SKM-1 treated with dmso at 0.1 percent for 144 hours (cell line): Measurements from ENCODE around the gene PALLD.
"Not testable (repeated sequence)": the region's sequence is repeated elsewhere in the genome, so short reads cannot be mapped to it uniquely, and the experiment has no call there.

Experiments used
- DNase-seq: peaks from one replicate; lab custom pipeline; 2025; ENCODE audit not compliant: unreplicated experiment; lab: John Stamatoyannopoulos, UW

The PALLD gene

DNA sequence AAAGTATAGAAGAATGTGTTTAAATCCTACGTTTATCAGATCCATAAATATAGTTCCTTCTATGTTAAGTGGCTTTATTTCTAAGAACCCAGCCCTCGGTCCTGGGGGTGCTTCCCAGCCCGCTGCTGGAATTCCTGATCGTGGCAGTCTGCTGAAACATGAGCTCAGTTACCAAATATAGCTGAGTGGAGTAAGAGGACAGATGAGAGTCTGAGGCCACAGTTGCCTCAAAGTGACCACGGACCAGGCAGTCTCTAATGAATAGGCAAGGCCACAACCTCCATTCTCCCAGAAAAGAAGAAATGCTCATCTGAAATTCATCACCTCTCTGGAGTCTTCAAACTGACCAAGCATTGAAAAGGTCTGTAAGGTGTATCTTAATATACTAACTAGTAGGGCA lies at the start of gene PALLD:
PALLD (plus strand) TSS at position 219 of the 400 bp plus-strand sequence.
- DNase-seq, result peak; percentile 35

DNA sequence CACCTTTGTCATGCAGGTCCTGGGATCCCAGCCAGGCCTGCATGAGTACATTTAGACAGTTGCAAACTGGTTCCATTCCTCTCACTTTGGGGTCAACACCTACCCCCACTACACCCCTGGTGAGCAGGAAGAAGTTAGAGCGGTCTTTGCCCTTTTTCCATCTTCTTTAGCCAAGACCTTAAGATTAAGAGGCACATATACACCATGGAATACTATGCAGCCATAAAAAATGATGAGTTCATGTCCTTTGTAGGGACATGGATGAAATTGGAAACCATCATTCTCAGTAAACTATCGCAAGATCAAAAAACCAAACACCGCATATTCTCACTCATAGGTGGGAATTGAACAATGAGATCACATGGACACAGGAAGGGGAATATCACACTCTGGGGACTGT lies 47.8 kb upstream of the PALLD start:
- DNase-seq, result not testable (repeated sequence)

GRCh38 chr4:168449719-168450452 lies 47.0 kb upstream of the PALLD start:
- no peak for DNase-seq

DNA sequence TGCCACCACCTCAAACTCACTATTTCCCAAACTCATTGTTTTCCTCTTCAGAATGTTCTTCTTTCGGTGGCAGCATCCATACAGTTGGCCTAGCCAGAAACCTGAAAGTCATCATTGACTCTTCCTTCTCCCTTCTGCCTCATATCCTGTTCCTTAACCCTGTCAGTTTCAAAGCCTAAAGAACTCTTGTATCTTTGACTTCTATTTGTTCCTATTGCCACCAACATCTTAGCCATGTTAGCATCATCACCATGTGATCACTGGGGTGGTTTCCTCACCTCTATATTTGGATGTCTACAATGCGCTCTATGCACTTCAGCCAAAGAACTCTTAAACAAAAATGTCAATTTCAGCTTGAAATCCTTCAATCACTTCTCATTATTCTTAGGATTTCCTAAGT lies 45.5 kb upstream of the PALLD start:
- no peak for DNase-seq

DNA sequence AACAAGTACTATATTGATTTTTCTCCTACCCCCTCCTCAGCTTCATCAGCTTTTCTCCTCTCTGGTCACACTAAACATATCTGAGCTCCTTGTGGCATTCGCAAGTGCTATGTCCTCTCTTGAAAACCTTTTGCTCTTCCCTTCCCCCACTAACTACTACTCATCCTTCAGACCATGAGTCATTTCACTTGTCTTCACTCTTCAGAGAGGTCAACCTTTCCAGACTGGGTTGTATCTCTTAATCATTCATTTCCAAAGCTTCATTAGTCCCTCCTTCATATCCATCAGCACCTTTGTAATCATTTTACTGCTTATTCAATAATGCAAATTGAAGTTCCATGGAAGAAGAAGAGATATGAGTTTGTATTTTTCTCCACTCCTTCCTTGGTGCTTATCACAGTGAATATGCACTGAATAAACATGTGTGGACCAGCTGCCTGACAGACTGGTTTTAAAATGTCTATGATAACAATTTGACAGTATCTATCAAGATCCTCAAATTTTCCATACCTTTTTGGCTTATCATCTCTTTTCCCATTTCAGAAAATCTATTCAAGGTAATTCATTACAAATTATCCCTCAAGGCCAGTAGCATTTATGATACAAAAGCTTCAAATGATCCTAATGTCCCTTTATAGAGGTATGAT lies 45.0 kb upstream of the PALLD start:
- DNase-seq, result no peak

DNA sequence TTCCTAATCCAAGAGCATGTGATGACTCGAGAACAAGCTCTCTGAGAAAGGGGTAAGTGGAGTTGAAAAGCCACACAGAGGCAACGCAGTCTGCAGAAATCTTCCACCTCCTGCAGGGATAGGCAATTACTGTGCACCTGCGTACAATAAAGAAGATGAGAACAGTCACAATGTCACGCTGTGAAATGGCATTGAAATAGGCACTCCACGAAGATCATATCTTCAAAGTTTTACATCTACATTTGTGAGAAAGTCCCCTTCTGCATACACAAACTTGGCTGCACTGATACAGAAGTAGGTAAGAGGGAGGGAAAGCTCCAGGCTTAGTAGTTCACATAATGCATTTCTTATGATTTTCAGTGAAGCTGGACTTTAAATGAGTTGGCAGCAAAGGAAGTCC lies 43.7 kb upstream of the PALLD start:
- no peak for DNase-seq

DNA sequence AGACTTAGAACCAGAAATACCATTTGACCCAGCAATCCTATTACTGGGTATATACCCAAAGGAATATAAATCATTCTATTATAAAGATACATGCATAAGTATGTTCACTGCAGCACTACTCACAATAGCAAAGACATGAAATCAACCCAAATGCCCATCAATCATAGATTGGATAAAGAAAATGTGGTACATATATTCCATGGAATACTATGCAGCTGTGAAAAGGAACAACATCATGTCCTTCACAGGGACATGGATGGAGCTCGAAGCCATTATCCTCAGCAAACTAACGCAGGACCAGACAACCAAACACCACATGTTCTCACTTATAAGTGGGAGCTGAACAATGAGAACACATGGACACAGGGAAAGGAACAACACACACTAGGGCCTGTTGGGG lies 38.6 kb upstream of the PALLD start:
- not testable (repeated sequence) for DNase-seq

GRCh38 chr4:168461821-168462220 lies 35.0 kb upstream of the PALLD start:
- DNase-seq, result no peak

DNA sequence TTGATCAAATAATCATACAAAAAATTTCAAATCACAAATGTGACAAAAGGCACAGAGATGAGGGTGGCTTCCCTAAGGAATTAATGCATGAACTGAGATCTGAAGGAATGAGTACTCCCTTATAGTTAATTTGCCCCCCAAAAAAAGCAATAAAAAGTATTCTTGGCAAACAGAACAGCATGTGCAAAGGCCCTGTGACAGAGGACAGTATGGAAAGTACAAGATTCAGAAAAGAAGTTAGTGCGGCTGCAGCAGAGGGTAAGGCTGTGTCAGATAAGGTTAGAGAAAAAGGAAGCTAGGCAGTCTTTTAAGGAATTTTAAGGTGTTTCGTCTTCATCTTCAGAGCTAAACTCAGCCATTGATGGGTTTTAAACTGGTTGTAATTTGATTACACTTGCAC lies 23.9 kb upstream of the PALLD start:
- DNase-seq, result no peak

DNA sequence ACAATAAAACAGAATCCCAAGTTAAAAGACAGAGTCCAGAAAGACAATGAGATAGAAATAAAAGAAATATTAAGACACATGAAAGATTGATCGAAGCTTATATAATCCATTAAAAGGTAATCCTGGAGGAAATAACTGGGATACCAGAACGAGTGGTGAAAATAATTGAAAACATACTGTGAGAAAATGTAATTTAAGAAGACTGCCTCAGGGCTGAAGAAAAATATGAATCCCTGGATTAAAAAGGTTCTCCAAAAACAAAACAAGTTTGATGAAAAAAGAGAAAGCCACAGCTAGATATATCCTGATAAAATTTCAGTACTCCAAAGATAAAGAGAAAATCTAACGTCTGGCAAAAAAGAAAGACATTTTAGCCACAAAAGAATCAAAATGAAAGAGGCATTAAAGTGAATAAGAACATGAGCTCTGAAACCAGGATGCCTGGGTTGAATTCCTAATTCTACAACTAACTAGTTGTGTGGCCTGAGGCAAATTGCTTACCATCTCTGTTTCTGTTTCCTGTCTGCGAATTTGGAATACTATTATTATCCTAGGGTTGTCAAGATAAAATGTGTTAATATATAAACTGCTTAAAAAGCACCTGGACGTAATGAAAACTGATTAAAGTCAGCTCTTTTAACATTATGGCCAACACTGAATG lies 22.1 kb upstream of the PALLD start:
- no peak for DNase-seq

GRCh38 chr4:168475745-168476144 lies 21.1 kb upstream of the PALLD start:
- no peak for DNase-seq

GRCh38 chr4:168478868-168479267 lies 18.0 kb upstream of the PALLD start:
- DNase-seq, result no peak

DNA sequence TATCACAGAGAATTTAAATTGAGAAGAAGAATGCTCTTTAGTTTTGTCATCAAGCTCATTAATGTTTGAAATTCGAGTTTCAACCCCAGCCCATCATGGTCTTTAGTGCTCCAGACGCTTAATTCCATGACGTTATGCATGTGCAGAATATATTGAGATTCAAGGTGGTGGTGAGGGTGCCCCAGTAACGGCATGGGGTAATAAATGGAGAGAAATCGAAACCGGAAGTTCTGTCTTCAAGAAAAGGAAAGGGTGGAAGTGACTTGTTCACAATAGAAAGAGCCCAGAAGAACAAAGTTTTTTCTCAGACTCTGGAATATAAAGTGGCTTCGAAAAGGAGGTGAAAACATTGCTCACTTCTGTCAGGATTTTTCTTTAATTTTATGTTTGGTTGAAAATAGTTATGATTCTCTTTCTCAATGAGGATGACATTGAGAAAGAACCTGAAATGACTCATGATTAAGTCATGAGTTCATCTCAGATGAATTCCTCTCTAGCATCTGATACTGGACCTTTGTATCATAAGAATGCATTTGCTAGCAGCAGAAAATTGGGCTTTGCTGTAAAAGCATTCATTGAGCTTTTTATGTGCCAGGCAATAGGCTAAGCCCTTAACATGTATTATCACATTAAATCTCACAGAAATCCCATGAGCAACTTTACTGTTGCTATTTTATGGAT lies 15.8 kb upstream of the PALLD start:
- DNase-seq, result peak; percentile 88

DNA sequence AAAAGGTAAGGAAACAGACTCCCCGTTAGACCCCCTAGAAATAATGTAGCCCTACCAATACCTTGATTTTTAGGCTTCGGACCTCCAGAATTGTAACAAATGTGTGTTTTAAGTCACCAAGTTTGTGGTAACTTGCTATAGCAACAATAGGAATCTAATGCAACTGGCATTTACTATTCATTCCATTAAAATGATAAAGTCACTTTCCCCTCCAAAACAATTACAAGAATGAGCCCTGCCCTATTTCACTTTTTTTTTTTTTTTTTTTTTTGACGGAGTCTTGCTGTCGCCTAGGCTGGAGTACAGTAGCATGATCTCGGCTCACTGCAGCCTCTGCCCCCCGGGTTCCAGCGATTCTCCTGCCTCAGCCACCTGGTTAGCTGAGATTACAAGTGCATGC lies 13.0 kb upstream of the PALLD start:
- DNase-seq, result no peak

DNA sequence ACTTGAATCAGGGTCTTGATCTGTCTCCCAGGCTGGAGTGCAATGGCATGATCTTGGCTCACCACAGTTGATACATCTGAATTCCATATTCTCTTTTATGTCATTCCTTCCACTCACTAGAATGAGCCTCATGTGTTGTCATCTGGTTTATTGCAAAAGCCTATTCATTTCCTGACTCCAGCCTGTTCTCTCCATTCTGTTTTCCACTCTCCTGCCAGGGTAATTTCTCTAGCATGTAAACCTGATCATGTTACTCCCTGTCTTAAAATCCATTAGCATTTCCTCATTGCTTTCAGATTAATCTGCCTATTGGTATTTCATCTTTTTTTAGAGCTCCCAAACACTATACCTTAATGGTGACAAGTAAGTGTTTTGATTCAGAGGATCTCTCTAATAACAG lies 12.2 kb upstream of the PALLD start:
- DNase-seq, result no peak

DNA sequence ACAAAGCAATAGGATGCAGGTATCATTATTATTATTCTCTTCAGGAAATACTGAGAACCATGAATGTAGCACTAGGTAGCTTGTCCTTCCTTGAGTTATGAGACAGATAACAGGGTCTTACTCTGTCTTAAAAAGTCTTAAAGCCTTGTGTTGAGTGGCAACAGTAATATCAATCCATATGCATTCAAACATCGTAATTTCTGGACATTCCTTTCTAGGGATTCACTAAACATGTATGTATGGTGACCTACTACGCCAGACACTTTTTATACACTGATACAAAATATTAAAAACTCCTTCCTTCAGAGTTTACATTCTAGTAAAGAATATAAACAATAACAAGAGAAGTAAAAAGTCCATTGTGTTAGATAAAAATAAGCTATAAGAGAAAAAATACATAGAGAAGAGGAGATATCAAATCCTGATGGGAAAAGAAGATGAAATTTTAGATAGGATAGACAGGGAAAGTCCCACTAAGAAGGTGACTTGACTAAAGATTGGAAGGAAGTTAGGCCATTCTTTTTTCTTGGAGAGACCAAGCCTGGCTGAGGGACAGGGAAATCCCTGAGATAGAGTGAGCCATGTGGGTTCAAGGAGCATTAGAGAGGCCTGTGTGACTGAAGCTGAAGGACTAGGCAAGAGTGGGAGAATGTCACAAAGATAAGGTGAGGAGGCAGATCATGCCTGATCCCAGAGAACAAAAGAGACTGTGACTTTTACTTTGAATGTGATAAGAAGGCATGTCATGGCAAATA lies 11.5 kb upstream of the PALLD start:
- DNase-seq, result no peak

DNA sequence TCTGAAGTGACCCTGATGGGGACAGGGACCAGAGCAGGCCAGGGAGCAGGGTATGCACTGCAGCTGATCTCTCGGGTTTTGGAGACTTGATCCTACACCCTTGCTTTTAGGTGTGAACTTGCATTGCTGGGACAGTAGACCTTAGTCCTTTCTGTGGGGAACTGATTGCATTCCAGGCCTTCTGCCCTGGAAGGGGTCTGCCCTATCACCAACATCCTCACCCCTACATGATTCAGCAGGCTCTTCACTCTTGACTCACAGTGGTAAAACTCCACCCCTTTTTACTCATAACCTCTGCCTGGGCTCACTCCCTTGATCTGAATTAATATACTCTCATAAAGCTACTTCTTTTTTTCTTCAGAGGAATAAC lies 10.0 kb upstream of the PALLD start:
- DNase-seq, result no peak

GRCh38 chr4:168487282-168488035 lies 9.4 kb upstream of the PALLD start:
- DNase-seq, result no peak

DNA sequence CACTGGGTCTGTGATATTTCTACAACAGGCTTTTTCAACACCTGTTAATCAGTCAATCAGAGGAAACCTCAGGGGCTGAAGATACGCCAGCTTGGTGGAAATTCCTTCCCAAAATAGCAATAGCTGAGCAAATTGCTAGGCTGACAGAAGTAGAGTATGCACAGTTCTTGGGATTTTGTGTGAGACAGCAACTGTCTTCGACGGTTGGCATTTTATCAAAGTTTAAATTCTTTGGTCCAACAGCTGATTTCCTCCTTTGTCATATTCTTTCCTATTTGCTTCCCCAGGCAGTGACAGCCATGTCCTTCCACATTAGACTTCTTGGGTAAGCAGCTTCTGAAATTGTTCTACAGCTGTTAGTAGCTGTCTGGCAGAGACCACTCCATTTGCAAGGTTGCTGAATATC lies 8.0 kb upstream of the PALLD start:
- no peak for DNase-seq

GRCh38 chr4:168489616-168490015 lies 7.2 kb upstream of the PALLD start:
- DNase-seq, result no peak
